GM23338 (cell line): ENCODE data around the gene LRRC75B.

Experiments used
- EZH2 ChIP-seq: fragments of 200-600 bp; sonication (generic); IDR thresholded peaks from one replicate; pipeline ENCODE4 v1.8.0; 2017; ENCODE audit warnings: antibody characterized with exemption, mild to moderate bottlenecking, low read depth; ENCODE audit not compliant: unreplicated experiment
- EZH2phosphoT487 ChIP-seq: fragments of 200-600 bp; sonication (generic); IDR thresholded peaks from one replicate; pipeline ENCODE4 v1.8.1; 2018; ENCODE audit warnings: antibody characterized with exemption; ENCODE audit not compliant: unreplicated experiment
- POLR2AphosphoS5 ChIP-seq: IDR thresholded peaks from 2 replicates; pipeline ENCODE4 v1.6.1; 2016; ENCODE audit warnings: antibody characterized with exemption, low read depth
- TF ChIP-seq, protein P1 (sequence below), 2 experiments: fragments of 200-600 bp in 1 of 2; sonication (generic) in 1 of 2; conservative IDR thresholded peaks; 2 replicates each; pipeline versions ENCODE4 v1.5.1 to v1.6.1; 2016 to 2017; ENCODE audit warnings: antibody characterized with exemption in 2 of 2, low read depth in 2 of 2, mild to moderate bottlenecking in 2 of 2, moderate library complexity in 1 of 2
- TF ChIP-seq, protein P2 (sequence below): IDR thresholded peaks from one replicate; pipeline ENCODE4 v1.6.1; 2018; ENCODE audit warnings: antibody characterized with exemption; ENCODE audit not compliant: unreplicated experiment
- TF ChIP-seq, protein P3 (sequence below): IDR thresholded peaks from 2 replicates; pipeline ENCODE4 v1.6.1; 2016; ENCODE audit warnings: antibody characterized with exemption

DNA sequence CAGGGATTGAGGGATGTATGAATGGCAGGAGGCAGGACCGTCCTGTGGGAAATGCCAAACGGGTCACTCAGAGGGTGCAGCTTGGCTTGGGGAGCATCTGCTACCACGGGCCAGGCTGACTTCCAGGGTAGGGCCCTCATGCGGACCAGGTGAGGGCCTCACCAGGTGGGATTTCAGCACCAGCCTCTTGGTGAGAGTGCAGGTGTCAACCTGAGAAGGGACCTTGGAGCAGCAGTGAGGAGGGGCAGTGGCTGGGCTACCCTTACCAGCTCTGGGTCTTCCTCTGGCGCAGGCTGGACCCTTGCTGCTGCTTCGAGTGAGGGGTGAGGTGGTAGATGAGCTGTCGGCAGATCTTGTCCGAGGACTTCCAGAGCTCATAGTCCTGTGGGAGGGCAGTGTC lies 4.9 kb downstream of the LRRC75B start:
- TF ChIP-seq POLR2AphosphoS5 (no peak), EZH2phosphoT487 (no peak), EZH2 (no peak)
- TF ChIP-seq, protein P1, sequence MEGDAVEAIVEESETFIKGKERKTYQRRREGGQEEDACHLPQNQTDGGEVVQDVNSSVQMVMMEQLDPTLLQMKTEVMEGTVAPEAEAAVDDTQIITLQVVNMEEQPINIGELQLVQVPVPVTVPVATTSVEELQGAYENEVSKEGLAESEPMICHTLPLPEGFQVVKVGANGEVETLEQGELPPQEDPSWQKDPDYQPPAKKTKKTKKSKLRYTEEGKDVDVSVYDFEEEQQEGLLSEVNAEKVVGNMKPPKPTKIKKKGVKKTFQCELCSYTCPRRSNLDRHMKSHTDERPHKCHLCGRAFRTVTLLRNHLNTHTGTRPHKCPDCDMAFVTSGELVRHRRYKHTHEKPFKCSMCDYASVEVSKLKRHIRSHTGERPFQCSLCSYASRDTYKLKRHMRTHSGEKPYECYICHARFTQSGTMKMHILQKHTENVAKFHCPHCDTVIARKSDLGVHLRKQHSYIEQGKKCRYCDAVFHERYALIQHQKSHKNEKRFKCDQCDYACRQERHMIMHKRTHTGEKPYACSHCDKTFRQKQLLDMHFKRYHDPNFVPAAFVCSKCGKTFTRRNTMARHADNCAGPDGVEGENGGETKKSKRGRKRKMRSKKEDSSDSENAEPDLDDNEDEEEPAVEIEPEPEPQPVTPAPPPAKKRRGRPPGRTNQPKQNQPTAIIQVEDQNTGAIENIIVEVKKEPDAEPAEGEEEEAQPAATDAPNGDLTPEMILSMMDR (conservative IDR thresholded peaks at IDR 0.05; ENCODE audit: low read depth in 2 of 2) = no peak
- TF ChIP-seq, protein P2, sequence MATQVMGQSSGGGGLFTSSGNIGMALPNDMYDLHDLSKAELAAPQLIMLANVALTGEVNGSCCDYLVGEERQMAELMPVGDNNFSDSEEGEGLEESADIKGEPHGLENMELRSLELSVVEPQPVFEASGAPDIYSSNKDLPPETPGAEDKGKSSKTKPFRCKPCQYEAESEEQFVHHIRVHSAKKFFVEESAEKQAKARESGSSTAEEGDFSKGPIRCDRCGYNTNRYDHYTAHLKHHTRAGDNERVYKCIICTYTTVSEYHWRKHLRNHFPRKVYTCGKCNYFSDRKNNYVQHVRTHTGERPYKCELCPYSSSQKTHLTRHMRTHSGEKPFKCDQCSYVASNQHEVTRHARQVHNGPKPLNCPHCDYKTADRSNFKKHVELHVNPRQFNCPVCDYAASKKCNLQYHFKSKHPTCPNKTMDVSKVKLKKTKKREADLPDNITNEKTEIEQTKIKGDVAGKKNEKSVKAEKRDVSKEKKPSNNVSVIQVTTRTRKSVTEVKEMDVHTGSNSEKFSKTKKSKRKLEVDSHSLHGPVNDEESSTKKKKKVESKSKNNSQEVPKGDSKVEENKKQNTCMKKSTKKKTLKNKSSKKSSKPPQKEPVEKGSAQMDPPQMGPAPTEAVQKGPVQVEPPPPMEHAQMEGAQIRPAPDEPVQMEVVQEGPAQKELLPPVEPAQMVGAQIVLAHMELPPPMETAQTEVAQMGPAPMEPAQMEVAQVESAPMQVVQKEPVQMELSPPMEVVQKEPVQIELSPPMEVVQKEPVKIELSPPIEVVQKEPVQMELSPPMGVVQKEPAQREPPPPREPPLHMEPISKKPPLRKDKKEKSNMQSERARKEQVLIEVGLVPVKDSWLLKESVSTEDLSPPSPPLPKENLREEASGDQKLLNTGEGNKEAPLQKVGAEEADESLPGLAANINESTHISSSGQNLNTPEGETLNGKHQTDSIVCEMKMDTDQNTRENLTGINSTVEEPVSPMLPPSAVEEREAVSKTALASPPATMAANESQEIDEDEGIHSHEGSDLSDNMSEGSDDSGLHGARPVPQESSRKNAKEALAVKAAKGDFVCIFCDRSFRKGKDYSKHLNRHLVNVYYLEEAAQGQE = no peak
- TF ChIP-seq, protein P3, sequence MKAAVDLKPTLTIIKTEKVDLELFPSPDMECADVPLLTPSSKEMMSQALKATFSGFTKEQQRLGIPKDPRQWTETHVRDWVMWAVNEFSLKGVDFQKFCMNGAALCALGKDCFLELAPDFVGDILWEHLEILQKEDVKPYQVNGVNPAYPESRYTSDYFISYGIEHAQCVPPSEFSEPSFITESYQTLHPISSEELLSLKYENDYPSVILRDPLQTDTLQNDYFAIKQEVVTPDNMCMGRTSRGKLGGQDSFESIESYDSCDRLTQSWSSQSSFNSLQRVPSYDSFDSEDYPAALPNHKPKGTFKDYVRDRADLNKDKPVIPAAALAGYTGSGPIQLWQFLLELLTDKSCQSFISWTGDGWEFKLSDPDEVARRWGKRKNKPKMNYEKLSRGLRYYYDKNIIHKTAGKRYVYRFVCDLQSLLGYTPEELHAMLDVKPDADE = no peak
